ENCODE measurements around the gene C17orf50.
"Not testable (repeated sequence)": the region's sequence is repeated elsewhere in the genome, so short reads cannot be mapped to it uniquely, and the experiment has no call there.

Gene C17orf50

GRCh38 chr17:35734396-35734795 is 26.3 kb upstream of the C17orf50 start:
- no peak for DNase-seq (ENCODE audit: low read depth)

- DNase-seq (ENCODE audit: low read depth): no peak
Observed at GRCh38 chr17:35735036-35735805, 25.5 kb upstream of the C17orf50 start.

- DNase-seq (ENCODE audit: low read depth): no peak
Observed at GRCh38 chr17:35736236-35736635, 24.5 kb upstream of the C17orf50 start.

- DNase-seq (ENCODE audit: low read depth): no peak
Observed at GRCh38 chr17:35738519-35739133, 22.1 kb upstream of the C17orf50 start.

- no peak for DNase-seq (ENCODE audit: low read depth)
Observed at GRCh38 chr17:35740216-35740615, 20.5 kb upstream of the C17orf50 start.

GRCh38 chr17:35740997-35741931 is 19.4 kb upstream of the C17orf50 start:
- no peak for DNase-seq (ENCODE audit: low read depth)

- DNase-seq (ENCODE audit: low read depth): no peak
Observed at GRCh38 chr17:35742496-35742895, 18.2 kb upstream of the C17orf50 start.

GRCh38 chr17:35742896-35743477 is 17.7 kb upstream of the C17orf50 start:
- no peak for DNase-seq (ENCODE audit: low read depth)

- peak; percentile 13 for DNase-seq (ENCODE audit: low read depth)
Observed at GRCh38 chr17:35743626-35744328, 16.9 kb upstream of the C17orf50 start.

- DNase-seq (ENCODE audit: low read depth): no peak
Observed at GRCh38 chr17:35744830-35745229, 15.9 kb upstream of the C17orf50 start.

GRCh38 chr17:35745246-35745645 is 15.4 kb upstream of the C17orf50 start:
- no peak for DNase-seq (ENCODE audit: low read depth)

- DNase-seq (ENCODE audit: low read depth): no peak
Observed at GRCh38 chr17:35745749-35746320, 14.9 kb upstream of the C17orf50 start.

GRCh38 chr17:35747540-35748017 is 13.1 kb upstream of the C17orf50 start:
- peak; percentile 75 for DNase-seq (ENCODE audit: low read depth)

GRCh38 chr17:35748341-35748841 is 12.3 kb upstream of the C17orf50 start:
- no peak for DNase-seq (ENCODE audit: low read depth)

- DNase-seq (ENCODE audit: low read depth): no peak
Observed at GRCh38 chr17:35748979-35749378, 11.7 kb upstream of the C17orf50 start.

- DNase-seq (ENCODE audit: low read depth): no peak
Observed at GRCh38 chr17:35749560-35750412, 10.9 kb upstream of the C17orf50 start.

- no peak for DNase-seq (ENCODE audit: low read depth)
Observed at GRCh38 chr17:35750526-35751395, 9.9 kb upstream of the C17orf50 start.

GRCh38 chr17:35751541-35751940 is 9.1 kb upstream of the C17orf50 start:
- DNase-seq (ENCODE audit: low read depth): not testable (repeated sequence)

- DNase-seq (ENCODE audit: low read depth): no peak
Observed at GRCh38 chr17:35752471-35752870, 8.2 kb upstream of the C17orf50 start.

Measured in fibroblast of the conjunctiva (primary cell).